ENCODE results near the gene CYTH1.

DNA sequence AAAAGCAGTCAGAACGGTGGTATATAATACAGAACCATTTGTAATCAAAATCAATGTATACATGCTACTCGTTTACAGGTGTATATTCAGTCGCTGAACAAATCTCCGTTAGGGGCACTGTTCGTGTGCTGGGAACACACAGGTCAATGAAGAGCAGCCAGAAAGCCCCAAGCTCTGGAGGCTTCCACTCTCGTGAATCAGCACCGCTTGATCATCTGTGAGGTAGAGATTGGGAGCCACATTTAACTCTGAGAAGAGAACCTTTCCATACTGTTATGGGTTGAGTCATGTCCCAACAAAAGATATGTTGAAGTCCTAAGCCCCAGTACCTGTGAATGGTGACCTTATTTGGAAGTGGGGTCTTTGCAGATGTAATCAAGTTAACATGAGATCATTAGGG lies 5.4 kb upstream of the CYTH1 start:
- no peak for TF ChIP-seq POLR2AphosphoS5 (IDR thresholded peaks at IDR 0.05; ENCODE audit: insufficient read depth in 1 of 2, low read depth in 1 of 2)
- TF ChIP-seq, protein P1, sequence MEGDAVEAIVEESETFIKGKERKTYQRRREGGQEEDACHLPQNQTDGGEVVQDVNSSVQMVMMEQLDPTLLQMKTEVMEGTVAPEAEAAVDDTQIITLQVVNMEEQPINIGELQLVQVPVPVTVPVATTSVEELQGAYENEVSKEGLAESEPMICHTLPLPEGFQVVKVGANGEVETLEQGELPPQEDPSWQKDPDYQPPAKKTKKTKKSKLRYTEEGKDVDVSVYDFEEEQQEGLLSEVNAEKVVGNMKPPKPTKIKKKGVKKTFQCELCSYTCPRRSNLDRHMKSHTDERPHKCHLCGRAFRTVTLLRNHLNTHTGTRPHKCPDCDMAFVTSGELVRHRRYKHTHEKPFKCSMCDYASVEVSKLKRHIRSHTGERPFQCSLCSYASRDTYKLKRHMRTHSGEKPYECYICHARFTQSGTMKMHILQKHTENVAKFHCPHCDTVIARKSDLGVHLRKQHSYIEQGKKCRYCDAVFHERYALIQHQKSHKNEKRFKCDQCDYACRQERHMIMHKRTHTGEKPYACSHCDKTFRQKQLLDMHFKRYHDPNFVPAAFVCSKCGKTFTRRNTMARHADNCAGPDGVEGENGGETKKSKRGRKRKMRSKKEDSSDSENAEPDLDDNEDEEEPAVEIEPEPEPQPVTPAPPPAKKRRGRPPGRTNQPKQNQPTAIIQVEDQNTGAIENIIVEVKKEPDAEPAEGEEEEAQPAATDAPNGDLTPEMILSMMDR (IDR thresholded peaks at IDR 0.05), result no peak

All from vagina (tissue), 2 donors.